HT-29 (cell line): Measurements from ENCODE around the gene WDR17. TPM values are rescaled to one million over a fixed set of nuclear protein-coding genes. Genes with fewer than 3 reads are reported as not detected.

ENCODE experiments used
- DNase-seq: peaks from one replicate; pipeline ENCODE4 v3.0.0-alpha.2; 2015; ENCODE audit warnings: low spot score
- total RNA-seq: library from RNA; depleted of rRNA; stranded (reverse); fragments of >200 nt; shearing (Covaris generic); gene quantifications from 2 replicates; pipeline ENCODE4 v1.2.3, GENCODE V29; 2014

Gene WDR17
- total RNA-seq, 1 experiment from 2014 or later = not detected

DNA sequence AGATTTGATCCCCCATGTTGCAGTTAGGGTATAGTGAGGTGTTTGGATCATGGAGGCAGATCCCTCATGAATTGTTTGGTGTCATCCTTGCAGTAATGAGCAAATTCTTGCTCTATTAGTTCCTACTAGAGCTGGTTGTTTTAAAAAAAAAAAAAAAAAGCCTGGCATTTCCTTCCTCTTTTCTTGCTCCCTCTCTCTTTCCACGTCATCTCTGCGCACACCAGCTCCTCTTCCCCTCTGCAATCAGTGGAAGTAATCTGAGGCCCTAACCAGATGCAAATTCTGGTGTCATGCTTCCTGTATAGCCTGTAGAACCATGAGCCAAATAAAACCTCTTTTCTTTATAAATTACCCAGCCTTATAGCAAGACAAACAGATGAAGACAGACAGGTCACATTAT lies 24.5 kb downstream of the WDR17 start:
- DNase-seq = no peak

DNA sequence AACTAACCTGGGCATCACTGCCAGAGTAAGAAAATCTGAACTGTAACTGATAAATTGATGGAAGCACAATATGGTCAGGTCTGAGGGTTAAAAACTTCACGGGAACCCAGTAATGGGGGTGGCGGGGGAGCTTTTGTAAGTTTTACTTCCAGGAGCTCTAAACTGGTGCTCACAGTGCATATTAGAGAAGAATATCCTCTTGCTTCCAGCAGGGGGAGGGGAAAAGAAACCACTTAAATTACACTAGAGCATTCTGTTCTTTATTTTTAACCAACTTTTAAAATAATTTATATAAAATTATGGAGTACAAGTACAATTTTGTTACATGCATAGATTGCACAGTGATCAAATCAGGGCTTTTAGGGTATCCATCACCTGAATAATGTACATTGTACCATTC lies 33.7 kb downstream of the WDR17 start:
- no peak for DNase-seq

DNA sequence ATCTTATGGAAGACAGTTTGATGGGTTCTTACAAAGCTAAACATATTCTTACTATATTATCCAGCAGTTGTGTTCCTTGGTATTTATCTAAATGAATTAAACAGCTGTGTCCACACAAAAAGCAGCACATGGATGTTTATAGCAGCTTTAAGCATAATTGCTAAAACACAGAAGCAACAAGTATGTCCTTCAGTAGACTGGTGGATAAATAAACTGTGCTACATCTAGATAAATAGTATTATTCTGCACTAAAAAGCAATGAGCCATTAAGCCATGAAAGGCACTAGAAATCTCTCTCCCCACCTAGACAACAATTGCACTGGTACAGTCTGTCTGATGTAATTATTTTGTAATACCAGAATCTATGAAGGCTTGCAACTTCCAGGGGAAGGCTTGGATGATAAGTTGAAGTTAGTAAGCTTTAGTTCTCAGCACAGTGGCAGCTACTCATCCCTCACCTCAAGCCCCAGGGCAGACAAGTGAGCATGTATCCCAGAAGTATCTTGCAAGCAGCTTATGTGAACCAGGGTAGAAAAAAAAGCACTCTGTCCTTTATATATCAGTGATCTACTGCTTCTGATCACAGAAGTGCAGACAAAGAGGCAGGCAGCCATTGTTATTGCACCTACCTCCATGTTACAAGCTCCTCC lies 36.9 kb downstream of the WDR17 start:
- DNase-seq = no peak

DNA sequence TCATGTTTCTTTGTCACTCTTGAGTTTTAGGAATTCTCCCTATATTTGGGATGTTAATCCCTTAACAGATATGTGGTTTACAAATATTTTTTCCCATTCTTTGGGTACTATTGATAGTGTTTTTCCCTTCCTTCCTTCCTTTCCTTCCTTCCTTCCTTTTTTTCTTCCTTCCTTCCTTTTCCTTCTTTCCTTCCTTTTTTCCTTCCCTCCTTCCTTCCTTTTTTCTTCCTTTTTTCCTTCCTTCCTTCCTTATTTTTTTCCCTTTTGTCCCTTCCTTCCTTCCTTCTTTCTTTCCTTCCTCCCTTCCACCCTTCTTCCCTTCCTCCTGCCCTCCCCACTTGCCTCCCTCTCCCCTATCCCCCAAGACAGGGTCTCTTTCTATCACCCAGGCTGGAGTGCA lies 42.1 kb downstream of the WDR17 start:
- DNase-seq = no peak

DNA sequence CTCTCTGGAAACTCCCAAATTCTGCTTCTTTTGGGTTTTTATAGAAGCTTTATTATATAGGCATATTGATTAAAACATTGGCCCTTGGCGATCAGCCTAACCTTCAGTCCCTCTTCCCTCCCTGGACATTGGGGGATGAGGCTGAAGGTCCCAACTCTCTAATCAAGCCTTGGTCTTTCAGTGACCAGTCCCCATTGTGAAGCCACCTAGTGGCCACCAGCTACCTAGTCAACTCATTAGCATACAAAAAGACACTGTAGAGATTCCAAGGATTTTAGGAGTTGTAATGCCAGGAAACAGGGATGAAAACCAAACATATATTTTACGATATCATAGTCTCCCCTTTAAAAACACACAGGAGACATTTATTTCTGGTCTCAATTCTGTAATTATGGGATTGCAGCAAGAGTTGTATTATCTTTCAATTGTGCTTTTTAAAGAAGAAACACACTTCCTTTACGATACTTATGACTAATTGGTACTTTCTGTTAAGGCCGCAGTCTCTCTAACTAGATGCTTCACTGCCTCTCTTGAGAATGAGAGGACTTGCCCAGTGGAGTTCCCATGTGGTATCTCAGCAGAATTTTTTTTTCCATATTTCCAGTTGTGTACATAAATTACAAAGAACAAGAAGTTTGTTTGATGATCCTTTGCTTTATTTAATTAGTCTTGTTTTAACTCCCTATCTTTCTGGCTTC lies 58.2 kb downstream of the WDR17 start:
- DNase-seq = peak; percentile 24

DNA sequence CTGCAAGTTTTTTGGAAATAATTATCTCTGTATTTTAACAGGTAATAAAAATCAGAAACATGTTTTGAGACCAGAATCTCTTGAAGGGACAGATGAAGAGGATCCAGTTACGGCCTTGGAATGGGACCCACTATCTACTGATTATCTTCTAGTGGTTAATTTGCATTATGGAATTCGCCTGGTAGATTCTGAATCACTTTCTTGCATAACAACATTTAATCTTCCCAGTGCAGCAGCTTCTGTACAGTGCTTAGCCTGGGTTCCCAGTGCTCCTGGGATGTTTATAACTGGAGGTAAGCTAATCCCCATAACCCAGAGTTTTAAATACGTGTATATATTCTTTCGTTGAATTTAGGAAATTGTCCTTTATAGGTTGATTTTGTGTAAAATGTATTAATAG lies 59.4 kb downstream of the WDR17 start:
- no peak for DNase-seq

DNA sequence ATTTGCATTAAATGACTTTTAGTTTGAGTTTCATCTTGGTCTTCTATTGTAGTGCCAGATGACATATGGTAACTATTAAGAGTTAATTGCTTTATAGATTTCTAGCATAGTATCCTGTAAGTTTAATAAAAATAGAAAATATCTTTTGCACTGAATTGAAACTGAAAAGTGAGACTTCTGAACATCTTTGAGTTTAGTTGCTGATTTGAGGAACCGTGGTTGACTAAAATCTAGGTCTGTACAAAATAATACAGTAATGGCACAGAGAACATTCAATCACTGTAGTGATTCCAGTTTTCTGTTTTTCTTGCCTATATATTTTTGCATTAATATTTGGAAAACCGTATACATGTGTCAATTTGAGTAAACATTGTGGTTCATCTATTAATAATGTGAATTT lies 69.0 kb downstream of the WDR17 start:
- no peak for DNase-seq

DNA sequence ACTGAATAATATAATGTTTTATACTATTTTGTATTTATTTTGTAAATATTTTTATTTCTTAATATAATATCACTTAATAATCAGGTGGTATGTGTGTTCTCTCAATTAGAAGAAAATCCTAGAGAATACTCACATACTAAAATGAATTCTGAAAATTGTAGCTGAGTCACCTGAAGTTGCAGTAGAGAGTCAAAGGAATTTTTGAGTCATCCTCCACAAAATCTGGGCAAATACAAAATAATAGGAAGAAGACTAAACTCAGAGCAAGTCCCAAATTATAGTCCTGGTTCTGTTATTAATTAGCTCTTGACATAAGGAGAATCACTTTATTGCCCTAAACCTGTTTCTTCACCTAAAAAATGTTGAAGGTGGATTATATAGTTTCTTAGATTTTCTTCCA lies 72.0 kb downstream of the WDR17 start:
- DNase-seq = no peak

DNA sequence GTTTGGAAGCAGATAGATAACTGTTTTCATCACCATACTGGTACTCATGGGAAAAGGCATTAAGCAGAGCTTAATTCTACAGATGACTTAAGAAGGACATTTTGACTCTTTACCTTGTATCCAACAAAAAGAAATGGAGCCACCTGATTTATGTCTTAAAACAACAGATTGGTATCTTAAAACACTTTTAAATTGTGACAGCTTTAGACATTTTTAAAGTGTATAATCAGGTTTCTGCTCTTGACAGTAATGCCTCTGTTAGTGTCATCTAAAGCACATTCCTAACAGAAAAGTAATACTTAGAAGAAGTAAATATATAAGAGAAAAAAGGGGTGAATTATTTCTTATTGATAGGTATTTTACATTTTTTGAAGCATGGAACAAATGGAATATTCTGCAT lies 73.9 kb downstream of the WDR17 start:
- DNase-seq = no peak

DNA sequence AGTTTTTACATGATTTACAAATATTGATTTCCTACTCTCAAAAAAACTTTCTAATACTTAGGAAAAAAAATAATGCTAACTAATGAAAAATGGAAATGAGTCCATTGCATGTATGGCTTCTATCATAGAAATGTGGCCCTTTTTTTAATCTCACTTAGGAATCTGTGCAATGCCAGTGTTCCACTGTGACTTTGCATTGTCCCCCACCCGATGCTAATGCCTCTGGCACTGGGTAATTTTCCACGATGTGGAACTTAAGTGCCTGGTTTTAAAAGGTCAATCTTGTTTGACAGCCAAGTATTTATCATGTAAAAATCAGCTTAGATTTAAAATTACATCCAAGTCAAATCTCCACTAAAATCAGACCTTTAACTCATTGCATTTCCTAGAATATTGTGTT lies 76.6 kb downstream of the WDR17 start:
- DNase-seq = no peak

DNA sequence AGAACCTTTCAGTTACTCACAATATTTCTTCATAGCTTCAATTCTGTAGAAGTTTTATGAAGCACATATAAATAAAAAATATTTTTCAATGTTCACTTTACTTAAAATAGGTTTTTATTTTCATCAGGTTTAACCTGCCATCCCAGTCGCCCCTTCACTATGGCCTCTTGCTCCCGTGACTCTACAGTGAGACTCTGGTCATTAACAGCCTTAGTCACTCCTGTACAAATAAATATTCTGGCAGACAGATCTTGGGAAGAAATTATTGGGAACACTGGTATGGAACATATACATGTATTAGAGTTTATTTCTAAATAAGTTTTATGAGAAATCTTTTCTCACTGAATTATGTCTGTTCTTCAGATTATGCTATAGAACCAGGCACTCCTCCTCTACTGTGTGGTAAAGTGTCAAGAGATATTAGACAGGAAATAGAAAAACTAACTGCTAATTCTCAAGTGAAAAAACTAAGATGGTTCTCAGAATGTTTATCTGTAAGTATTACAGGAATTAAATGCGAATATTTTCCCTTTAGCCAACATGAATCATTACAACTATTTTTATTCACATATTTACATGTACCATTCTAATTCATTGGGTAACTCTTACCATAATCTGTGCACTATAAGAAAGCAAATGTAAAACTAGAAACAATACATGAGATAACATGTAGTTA lies 84.2 kb downstream of the WDR17 start:
- DNase-seq = no peak

DNA sequence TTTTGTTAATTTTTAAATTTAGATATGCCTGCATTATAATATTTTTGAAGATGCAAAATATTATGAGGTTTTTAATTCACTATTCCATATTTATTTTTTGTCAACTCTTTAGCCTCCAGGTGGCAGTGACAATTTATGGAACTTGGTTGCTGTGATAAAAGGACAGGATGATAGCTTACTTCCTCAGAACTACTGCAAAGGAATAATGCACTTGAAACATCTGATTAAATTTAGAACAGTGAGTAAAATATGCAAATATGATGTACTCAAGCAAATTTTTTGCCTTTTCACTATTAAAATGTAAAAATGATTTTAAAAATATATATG lies 84.7 kb downstream of the WDR17 start:
- DNase-seq = peak; percentile 34

DNA sequence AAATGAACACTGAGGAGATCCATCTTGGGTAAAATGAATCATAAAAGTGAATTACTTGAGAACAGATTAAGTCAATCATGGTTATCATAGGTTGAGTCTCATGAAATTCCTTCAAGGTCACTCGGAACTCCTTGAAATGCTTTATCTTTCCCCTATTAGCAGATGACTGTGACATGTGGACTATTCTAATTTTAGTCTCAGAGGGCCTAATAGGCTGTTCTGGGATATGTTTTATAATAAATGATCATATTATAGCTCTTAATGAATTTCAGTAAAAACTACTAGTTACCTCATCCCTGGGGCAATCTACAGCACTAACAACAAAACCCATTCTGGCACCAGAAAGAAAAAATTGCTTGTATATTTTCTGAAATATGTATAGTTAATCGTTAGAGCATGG lies 85.1 kb downstream of the WDR17 start:
- DNase-seq = no peak

DNA sequence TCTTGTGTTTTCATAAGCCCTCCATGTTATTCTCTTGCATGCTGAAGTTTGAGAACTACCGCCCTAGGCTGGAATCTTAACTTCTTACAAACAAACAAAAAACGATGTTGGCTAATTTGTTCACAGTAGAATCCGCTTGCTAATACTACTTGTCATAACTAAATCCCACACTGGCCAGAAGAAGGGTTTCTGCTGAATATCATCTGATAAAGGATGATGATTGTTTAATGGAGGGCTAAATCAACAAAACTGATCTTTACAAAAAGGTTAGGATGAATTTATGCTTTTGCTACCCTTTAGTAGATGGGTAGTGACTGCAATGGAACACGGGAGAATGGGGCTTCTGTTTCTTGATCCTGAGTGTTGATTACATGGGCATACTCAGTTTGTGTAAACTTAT lies 87.5 kb downstream of the WDR17 start:
- DNase-seq = no peak

DNA sequence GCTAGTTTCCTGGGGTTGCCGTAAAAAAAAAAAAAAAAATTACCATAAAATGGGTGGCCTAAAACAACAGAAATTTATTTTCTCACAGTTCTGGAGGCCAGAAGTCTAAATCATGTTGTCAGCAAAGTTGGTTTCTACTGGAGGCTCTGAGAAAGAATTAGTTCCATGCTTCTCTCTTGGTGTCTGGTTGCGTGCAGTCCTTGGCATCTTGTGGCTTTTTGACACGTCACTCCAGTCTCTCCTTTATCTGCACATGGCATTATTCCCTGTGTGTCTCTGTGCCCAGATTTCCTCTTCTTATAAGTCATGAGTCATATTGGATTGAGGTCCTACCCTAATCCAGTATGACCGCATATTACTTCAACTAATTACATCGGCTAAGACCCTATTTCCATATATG lies 91.0 kb downstream of the WDR17 start:
- no peak for DNase-seq

DNA sequence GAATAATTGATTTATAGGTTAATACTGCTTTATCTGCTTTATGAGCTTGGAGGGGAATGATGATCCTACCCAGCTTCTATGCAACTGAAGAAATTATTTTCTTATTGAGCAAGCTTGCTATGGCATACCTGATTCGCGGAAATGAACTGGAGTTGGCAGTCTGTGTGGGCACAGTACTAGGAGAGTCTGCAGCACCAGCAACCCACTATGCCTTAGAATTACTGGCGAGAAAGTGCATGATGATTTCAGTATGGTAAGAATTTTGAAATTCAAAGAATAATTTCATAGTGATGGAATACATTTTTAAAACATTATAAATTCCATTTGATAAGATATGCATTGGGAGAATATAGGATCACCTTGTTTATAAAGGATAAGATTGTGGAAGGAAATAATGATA lies 97.4 kb downstream of the WDR17 start:
- no peak for DNase-seq

DNA sequence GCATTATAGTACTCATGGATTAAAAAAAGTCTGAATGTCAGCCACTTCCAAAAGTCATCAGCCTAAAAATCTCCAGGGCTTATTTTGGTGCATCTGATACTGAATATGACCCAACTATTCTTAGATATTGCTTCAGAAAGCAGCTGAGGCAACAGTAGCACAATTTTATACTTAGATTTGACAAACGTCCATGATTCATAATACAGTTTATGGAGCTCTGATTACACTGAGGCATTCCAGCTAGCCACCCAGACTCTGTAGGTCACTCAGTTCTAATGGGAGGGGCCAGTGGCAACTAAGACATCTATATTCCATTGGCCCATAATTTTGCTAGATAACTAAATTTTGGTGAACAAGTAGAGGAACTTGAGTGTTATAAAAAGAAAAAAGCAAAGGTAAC lies 119.4 kb downstream of the WDR17 start:
- no peak for DNase-seq

DNA sequence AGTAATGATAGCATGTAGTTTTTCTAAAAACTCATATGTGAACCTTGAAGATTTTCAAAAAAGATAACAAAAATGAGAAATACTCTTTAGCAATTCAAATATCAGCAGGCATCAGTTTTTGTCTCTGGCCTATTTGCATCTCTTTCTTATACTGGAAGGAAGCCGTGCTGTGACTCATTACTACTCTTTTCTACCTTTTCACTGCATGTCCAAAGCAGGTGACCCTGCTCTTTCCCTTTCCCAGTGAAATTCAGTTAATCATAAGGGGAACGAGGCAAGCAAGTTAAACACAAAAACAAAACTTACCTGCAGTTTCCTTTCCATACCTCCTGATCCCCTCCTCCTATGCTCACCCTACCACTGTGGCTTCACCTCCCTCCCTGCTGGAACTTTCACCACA lies 120.4 kb downstream of the WDR17 start:
- no peak for DNase-seq

DNA sequence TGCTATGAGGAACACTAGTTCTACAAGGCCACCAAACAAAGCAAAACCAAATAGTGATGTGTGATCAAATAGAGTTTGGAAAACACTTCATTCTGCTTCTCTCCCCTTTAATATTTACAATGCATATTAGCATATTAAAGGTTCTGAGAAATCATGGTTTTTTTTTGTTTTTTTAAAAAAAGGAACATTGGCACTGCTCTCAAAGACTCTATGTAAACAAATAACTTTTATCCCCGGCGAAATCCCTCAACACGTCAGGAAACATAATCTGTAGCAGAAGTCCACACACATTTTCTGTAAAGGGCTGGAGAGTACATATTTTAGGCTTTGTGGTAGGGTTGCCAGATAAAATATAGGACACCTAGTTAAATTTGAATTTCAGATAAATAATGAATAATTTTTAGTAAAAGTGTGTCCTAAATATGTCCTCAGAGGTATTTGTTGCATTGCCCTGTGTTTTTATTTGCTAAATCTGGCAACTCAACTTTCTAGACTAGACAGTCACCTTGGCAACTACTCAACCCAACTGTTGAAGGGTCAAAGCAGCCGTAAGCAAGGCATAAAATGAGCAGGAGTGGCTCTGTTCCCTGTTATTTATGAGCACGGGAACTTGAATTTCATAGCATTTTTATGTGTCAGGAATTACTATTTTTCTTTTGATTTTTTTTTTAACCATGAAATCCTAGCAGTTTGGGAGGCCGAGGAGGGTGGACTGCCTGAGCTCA lies 121.2 kb downstream of the WDR17 start:
- no peak for DNase-seq

DNA sequence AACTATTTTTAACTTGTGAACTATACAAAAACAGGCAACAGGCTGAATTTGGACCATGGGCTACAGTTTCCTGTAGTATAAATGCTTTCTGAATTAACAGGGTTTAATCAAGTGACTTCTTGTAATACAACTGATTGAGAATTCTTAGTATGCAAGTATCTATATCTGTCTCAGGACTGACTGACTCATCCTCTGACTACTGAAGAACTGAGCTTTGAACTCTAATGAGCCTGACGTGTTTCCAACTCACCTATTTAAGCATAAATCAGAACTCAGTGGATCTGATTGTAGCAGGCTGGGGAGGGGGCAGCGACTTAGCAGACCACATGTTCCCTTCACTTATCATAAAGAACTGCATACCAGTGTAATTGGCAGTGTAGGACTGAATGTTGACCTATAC lies 122.0 kb downstream of the WDR17 start:
- no peak for DNase-seq

DNA sequence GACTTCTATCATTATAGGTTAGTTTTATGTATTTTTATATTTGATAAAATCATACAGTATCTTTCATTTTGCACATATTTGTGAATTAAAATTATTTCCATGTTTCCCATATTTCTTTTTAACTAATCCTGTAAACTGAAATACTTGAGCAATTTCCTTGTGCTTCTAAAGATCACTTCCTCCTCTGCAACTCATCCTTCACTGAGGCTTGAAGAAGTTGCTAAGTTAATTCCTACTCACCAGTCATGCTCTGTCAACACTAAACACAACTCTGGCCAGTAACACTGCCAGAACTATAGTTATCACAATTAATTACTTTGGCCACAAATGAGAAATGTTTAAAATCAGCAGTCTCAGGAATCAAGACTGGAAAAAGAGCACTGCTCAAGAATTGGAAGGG lies 123.0 kb downstream of the WDR17 start:
- DNase-seq = no peak

DNA sequence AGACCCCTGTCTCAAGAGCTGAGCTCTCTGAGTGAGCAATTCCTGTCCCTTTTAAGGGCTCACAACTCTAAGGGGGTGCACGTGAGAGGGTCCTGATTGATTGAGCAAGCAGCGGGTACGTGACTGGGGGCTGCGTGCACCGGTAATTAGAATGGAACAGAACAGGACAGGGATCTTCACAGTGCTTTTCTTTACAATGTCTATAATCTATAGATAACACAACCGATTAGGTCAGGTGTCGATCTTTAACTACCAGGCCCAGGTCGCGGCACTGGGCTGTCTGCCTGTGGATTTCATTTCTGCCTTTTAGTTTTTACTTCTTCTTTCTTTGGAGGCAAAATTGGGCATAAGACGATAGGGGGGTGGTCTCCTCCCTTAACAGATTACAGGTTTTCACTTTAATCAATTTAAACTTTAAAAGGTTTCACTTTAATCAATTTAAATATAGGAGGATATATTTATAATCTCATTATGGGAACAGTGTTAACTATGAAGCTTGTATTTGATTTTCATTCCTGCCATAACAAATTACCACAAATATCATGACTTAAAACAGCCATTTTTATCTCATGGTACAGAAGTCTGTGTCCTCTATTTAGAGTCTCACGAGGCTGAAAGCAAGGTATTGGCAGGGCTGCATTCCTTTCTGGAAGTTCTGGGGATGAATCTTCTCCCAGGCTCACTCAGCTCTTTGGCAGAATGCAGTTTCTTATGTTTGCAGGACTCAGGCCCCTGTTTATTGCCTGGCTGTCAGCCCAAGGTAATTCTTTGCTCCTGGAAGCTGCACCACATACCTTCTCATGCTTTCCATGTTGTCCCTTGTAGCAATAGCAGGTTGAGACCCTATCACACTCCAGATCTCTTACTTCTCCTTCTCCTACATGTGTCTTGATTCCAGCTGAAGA lies 124.5 kb downstream of the WDR17 start:
- DNase-seq = no peak
